B cell (primary cell): Measurements from ENCODE around the gene RNF11. TPM values are rescaled to one million over a fixed set of nuclear protein-coding genes. Genes with fewer than 3 reads are reported as not detected.

Source experiments
- ATAC-seq: fragments of 200-7000 bp; cut with Tn5 transposase; one replicate; pipeline ENCODE4 v1.10.0; 2021; ENCODE audit warnings: low read depth, mild to moderate bottlenecking, moderate number of reproducible peaks, moderate library complexity
- CTCF ChIA-PET: fragments of 350-600 bp; sonication (Branson Sonifier 250); formaldehyde crosslinking; loops from one replicate; lab custom pipeline; 2021; ENCODE audit warnings: antibody characterized with exemption, inconsistent platforms; lab: Charles Lee
- POLR2A ChIA-PET: fragments of 350-600 bp; sonication (Branson Sonifier 250); formaldehyde crosslinking; loops from one replicate; lab custom pipeline; 2021; ENCODE audit warnings: antibody characterized with exemption; lab: Charles Lee
- DNase-seq: peaks from one replicate; pipeline ENCODE4 v3.0.0; 2013
- H2AFZ ChIP-seq: 2 replicates; pipeline ENCODE4 v1.6.1; 2012; ENCODE audit warnings: mild to moderate bottlenecking, low read depth, low read length; ENCODE audit not compliant: insufficient read depth, poor library complexity, severe bottlenecking
- H3K27ac ChIP-seq, 2 donors: 1 replicate in 1 of 2; 2 replicates in 1 of 2; pipeline ENCODE4 v1.5.1; 2012 to 2013; ENCODE audit warnings: low read length in 2 of 2, mild to moderate bottlenecking in 2 of 2, moderate library complexity in 1 of 2
- H3K27me3 ChIP-seq, 4 experiments: fragments of 200-600 bp in 1 of 4; sonication (generic) in 1 of 4; replicated peaks in 1 of 4; 1 replicate in 2 of 4; 2 replicates in 2 of 4; pipeline versions ENCODE4 v1.6.1 to v1.7.0; 2013 to 2016; ENCODE audit warnings: low read length in 3 of 4, mild to moderate bottlenecking in 2 of 4, mixed read lengths in 1 of 4, moderate library complexity in 1 of 4; ENCODE audit not compliant: insufficient read depth in 4 of 4, control insufficient read depth in 3 of 4; ENCODE audit errors: control extremely low read depth in 1 of 4
- H3K36me3 ChIP-seq, 2 experiments: replicated peaks in 1 of 2; 1 replicate in 1 of 2; 2 replicates in 1 of 2; pipeline versions ENCODE4 v1.6.1 to v1.7.1; 2013; ENCODE audit warnings: low read length in 1 of 2; ENCODE audit not compliant: insufficient read depth in 2 of 2, control insufficient read depth in 1 of 2; ENCODE audit errors: control extremely low read depth in 1 of 2, extremely low read depth in 1 of 2
- H3K4me1 ChIP-seq, 2 donors: fragments of 200-600 bp in 1 of 2; sonication (generic) in 1 of 2; 1 replicate in 1 of 2; 2 replicates in 1 of 2; pipeline versions ENCODE4 v1.5.1 to v1.6.1; 2013 to 2017; ENCODE audit warnings: low read length in 2 of 2; ENCODE audit not compliant: control insufficient read depth in 2 of 2, insufficient read depth in 2 of 2
- H3K4me2 ChIP-seq: replicated peaks from 2 replicates; pipeline ENCODE3; 2012; ENCODE audit warnings: mild to moderate bottlenecking, low read depth, low read length; ENCODE audit not compliant: poor library complexity, severe bottlenecking
- H3K4me3 ChIP-seq, 5 experiments: fragments of 200-600 bp in 1 of 5; sonication (generic) in 1 of 5; 1 replicate in 3 of 5; 2 replicates in 2 of 5; pipeline versions ENCODE4 v1.5.1 to v1.7.0; 2011 to 2016; ENCODE audit warnings: low read length in 4 of 5, mild to moderate bottlenecking in 4 of 5, low read depth in 2 of 5, control low read depth in 1 of 5, moderate library complexity in 1 of 5; ENCODE audit not compliant: insufficient read depth in 1 of 5; ENCODE audit errors: control extremely low read depth in 1 of 5, extremely low read depth in 1 of 5
- H3K79me2 ChIP-seq: fragments of 200-600 bp; sonication (generic); one replicate; pipeline ENCODE4 v1.6.0; 2016; ENCODE audit warnings: low read length; ENCODE audit not compliant: control insufficient read depth, insufficient read depth
- H3K9ac ChIP-seq: fragments of 200-600 bp; sonication (generic); 2 replicates; pipeline ENCODE4 v1.6.1; 2017; ENCODE audit warnings: mild to moderate bottlenecking, low read length, moderate library complexity
- H3K9me3 ChIP-seq, 3 donors: one replicate each; pipeline versions ENCODE4 v1.6.1 to v1.7.1; 2013; ENCODE audit warnings: low read length in 2 of 3; ENCODE audit not compliant: control insufficient read depth in 2 of 3, insufficient read depth in 1 of 3; ENCODE audit errors: control extremely low read depth in 1 of 3
- H4K20me1 ChIP-seq: 2 replicates; pipeline ENCODE4 v1.6.0; 2012; ENCODE audit warnings: mild to moderate bottlenecking, low read length; ENCODE audit not compliant: insufficient read depth, control insufficient read depth, poor library complexity, severe bottlenecking
- H3K27ac Mint-ChIP-seq: one replicate; pipeline ENCODE4 v1.8.0; 2021; ENCODE audit warnings: mixed read lengths
- H3K27me3 Mint-ChIP-seq: one replicate; pipeline ENCODE4 v1.8.0; 2021; ENCODE audit warnings: mixed read lengths
- H3K4me1 Mint-ChIP-seq: one replicate; pipeline ENCODE4 v1.8.0; 2021; ENCODE audit warnings: mixed read lengths
- H3K4me3 Mint-ChIP-seq: one replicate; pipeline ENCODE4 v1.8.0; 2021; ENCODE audit warnings: mixed read lengths
- H3K9me3 Mint-ChIP-seq: one replicate; pipeline ENCODE4 v1.8.0; 2022; ENCODE audit warnings: mixed read lengths; ENCODE audit not compliant: insufficient read depth
- EZH2 ChIP-seq: IDR thresholded peaks from 2 replicates; pipeline ENCODE4 v1.6.1; 2012; ENCODE audit warnings: borderline replicate concordance, low read depth, mild to moderate bottlenecking, moderate library complexity, low read length; ENCODE audit not compliant: insufficient read depth, poor library complexity, severe bottlenecking
- intact Hi-C: fragments of 100-400 bp; cut with micrococcal nuclease; formaldehyde crosslinking; loops from one replicate; pipeline ENCODE4 v1.10.0; 2022
- polyA plus RNA-seq: library from polyadenylated mRNA; depleted of rRNA; stranded (reverse); fragments of >200 nt; gene quantifications from 2 replicates; pipeline ENCODE4 v1.2.3, GENCODE V29; 2012
- total RNA-seq, 2 donors: library from RNA; stranded (reverse); fragments of 120-200 nt in 1 of 2; gene quantifications; 1 replicate in 1 of 2; 2 replicates in 1 of 2; pipeline versions ENCODE4 v1.2.3 to v1.2.4, GENCODE V29; 2013 to 2022
- TF ChIP-seq, protein P1 (sequence below): fragments of 200-600 bp; IDR thresholded peaks from one replicate; pipeline ENCODE4 v1.8.0; 2022; ENCODE audit warnings: antibody characterized with exemption, mild to moderate bottlenecking

The RNF11 gene
- total and polyA plus RNA-seq, 2 donors (not counting 1 experiment from before 2014, with no cell fraction given): 10.0 to 20.6 TPM

DNA sequence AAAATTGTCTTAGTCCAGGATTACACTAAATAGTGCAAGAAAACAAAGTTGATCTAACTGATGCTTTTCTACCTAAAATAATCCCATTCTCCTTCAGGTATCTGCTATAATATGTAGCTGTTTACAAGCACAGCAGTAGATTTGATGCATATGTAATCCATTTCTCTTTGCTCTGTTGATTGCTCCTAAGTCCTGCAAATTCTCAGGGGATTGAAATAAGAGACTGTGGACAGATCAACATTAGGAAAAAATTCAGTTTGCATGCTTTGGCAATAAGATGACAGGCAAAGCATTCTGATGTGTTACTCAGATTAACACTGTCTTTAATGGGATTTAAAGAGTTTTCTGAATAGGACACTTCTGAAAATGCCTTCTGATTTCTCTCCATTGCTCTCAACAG is 34.7 kb downstream of the RNF11 start:
- no peak for ATAC-seq
- DNase-seq: no peak
- H3K27me3 ChIP-seq: no peaks in the 10 kb centered on the region
- peaks cover 19% of the 10 kb centered on the region for H3K4me1 Mint-ChIP-seq
- ChIA-PET CTCF (no interaction called here), POLR2A (no interaction called here)
- no peaks in the 10 kb centered on the region for H4K20me1 ChIP-seq
- peaks cover 8% of the 10 kb centered on the region for H3K79me2 ChIP-seq
- intact Hi-C loops: no loop called here
- H3K9me3 ChIP-seq: no peaks in the 10 kb centered on the region
- peaks cover 15 to 16% of the 10 kb centered on the region in 2 donors for H3K4me1 ChIP-seq
- TF ChIP-seq, protein P1, sequence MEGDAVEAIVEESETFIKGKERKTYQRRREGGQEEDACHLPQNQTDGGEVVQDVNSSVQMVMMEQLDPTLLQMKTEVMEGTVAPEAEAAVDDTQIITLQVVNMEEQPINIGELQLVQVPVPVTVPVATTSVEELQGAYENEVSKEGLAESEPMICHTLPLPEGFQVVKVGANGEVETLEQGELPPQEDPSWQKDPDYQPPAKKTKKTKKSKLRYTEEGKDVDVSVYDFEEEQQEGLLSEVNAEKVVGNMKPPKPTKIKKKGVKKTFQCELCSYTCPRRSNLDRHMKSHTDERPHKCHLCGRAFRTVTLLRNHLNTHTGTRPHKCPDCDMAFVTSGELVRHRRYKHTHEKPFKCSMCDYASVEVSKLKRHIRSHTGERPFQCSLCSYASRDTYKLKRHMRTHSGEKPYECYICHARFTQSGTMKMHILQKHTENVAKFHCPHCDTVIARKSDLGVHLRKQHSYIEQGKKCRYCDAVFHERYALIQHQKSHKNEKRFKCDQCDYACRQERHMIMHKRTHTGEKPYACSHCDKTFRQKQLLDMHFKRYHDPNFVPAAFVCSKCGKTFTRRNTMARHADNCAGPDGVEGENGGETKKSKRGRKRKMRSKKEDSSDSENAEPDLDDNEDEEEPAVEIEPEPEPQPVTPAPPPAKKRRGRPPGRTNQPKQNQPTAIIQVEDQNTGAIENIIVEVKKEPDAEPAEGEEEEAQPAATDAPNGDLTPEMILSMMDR: no peak
- no peak for TF ChIP-seq EZH2
- H3K4me2 ChIP-seq: no peak overlapping the region
- no peaks in the 10 kb centered on the region for H3K9me3 Mint-ChIP-seq
- H3K27ac ChIP-seq: no peak overlapping the region
- peaks cover 7 to 16% of the 10 kb centered on the region in 2 experiments for H3K36me3 ChIP-seq
- H3K4me3 ChIP-seq: no peak overlapping the region
- no peak overlapping the region for H2AFZ ChIP-seq
- H3K27me3 Mint-ChIP-seq: no peaks in the 10 kb centered on the region
- H3K9ac ChIP-seq: no peak overlapping the region
- H3K4me3 Mint-ChIP-seq: no peak overlapping the region
- H3K27ac Mint-ChIP-seq: no peak overlapping the region

DNA sequence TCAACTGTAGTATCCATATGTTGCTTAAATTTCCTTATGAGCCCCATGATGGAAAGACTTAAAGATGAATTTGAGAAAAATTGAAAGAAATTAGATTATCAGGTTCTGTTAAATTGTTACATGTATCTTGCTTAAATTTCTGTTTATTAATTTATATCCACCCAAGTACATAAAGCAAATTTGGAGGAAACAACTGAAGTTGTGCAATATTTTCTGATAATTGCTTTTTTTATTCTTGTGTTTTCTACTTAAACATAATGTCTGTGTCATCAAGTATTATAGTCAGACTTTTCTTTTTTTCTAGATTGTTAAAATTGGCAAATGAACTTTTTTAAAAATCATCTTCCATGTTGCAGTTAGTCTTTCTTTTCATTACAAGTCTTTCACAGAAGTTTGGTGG is 36.8 kb downstream of the RNF11 start:
- Histone ChIP-seq H3K4me2 (no peak overlapping the region), H3K79me2 (no peaks in the 10 kb centered on the region), H3K9ac (no peak overlapping the region), H3K36me3 (peaks cover 7 to 16% of the 10 kb centered on the region in 2 experiments), H3K27ac (no peak overlapping the region), H4K20me1 (no peaks in the 10 kb centered on the region), H3K4me1 (peaks cover 7 to 8% of the 10 kb centered on the region in 2 donors), H3K9me3 (no peaks in the 10 kb centered on the region), H3K27me3 (no peaks in the 10 kb centered on the region), H2AFZ (no peak overlapping the region), H3K4me3 (no peak overlapping the region)
- POLR2A ChIA-PET: no interaction called here
- no peaks in the 10 kb centered on the region for H3K27me3 Mint-ChIP-seq
- ATAC-seq (no peak), DNase-seq (no peak)
- no peaks in the 10 kb centered on the region for H3K9me3 Mint-ChIP-seq
- TF ChIP-seq, protein P1: no peak
- TF ChIP-seq EZH2: no peak
- no peak overlapping the region for H3K4me3 Mint-ChIP-seq
- peaks cover 9% of the 10 kb centered on the region for H3K4me1 Mint-ChIP-seq
- intact Hi-C loops: no loop called here
- CTCF ChIA-PET: interaction anchor here (0.9 to 1.8 kb wide), 2 partner anchors 23 to 84 kb away, joined by 3 read pairs; no protein-coding TSS in a partner anchor
- H3K27ac Mint-ChIP-seq: no peak overlapping the region
